Lower leg skin (tissue), 3 donors: ENCODE measurements around the gene PPP1R14C.

Experiments
- POLR2A ChIP-seq, 2 donors: fragments of 450-650 bp; IDR thresholded peaks; one replicate each; pipeline ENCODE4 v1.6.1; 2016 to 2017; ENCODE audit warnings: antibody characterized with exemption in 2 of 2, mild to moderate bottlenecking in 1 of 2, moderate library complexity in 1 of 2
- TF ChIP-seq, protein P1 (sequence below), 3 donors: fragments of 450-650 bp; IDR thresholded peaks; one replicate each; pipeline ENCODE4 v1.5.1; 2016; ENCODE audit warnings: antibody characterized with exemption in 3 of 3, mild to moderate bottlenecking in 3 of 3, moderate library complexity in 2 of 3

DNA sequence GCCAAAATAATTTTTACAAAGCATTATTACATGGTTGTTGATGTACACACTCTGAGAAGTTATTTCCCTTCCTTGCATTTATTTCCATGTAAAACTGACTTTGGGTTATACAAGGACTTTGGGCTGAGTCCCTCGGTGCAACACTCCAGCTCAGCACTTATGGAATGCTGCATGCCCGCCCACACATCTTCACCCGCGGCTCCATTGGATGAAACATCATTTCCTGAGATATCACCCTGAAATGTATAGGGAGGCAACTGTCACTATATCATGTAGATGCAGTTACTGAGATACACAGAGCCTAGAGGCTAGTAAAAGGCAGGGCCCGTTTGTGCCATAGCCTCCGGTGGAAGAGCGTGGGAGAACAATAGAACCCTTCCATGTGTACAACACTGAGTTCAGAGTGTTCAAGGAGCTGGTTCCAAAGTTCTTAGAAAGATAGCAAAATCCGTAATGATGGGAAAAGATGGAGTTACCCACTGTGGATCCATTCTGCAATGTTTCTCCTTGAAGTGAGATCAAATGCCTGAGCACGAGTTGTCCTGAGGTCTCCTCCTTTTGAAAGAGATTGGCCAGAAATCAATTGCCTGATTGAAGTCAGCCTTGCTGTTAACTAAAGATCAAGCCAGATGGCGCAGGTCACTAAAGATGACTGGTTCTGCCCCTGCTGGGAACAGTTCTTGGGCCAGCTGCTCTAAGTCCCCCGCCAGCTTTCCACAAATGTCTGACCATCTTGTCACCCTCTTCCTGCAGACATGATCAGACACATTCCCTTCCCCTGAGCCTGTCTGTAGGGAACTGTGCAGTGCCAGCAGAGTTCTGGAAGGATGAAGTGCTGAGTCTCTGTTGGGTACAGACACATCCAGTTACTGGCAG lies 125.1 kb downstream of the PPP1R14C start:
- TF ChIP-seq, protein P1, sequence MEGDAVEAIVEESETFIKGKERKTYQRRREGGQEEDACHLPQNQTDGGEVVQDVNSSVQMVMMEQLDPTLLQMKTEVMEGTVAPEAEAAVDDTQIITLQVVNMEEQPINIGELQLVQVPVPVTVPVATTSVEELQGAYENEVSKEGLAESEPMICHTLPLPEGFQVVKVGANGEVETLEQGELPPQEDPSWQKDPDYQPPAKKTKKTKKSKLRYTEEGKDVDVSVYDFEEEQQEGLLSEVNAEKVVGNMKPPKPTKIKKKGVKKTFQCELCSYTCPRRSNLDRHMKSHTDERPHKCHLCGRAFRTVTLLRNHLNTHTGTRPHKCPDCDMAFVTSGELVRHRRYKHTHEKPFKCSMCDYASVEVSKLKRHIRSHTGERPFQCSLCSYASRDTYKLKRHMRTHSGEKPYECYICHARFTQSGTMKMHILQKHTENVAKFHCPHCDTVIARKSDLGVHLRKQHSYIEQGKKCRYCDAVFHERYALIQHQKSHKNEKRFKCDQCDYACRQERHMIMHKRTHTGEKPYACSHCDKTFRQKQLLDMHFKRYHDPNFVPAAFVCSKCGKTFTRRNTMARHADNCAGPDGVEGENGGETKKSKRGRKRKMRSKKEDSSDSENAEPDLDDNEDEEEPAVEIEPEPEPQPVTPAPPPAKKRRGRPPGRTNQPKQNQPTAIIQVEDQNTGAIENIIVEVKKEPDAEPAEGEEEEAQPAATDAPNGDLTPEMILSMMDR (IDR thresholded peaks at IDR 0.05): no peak
- TF ChIP-seq POLR2A (IDR thresholded peaks at IDR 0.05): no peak
